ENCODE data around the gene ANAPC2.

The ANAPC2 gene

DNA sequence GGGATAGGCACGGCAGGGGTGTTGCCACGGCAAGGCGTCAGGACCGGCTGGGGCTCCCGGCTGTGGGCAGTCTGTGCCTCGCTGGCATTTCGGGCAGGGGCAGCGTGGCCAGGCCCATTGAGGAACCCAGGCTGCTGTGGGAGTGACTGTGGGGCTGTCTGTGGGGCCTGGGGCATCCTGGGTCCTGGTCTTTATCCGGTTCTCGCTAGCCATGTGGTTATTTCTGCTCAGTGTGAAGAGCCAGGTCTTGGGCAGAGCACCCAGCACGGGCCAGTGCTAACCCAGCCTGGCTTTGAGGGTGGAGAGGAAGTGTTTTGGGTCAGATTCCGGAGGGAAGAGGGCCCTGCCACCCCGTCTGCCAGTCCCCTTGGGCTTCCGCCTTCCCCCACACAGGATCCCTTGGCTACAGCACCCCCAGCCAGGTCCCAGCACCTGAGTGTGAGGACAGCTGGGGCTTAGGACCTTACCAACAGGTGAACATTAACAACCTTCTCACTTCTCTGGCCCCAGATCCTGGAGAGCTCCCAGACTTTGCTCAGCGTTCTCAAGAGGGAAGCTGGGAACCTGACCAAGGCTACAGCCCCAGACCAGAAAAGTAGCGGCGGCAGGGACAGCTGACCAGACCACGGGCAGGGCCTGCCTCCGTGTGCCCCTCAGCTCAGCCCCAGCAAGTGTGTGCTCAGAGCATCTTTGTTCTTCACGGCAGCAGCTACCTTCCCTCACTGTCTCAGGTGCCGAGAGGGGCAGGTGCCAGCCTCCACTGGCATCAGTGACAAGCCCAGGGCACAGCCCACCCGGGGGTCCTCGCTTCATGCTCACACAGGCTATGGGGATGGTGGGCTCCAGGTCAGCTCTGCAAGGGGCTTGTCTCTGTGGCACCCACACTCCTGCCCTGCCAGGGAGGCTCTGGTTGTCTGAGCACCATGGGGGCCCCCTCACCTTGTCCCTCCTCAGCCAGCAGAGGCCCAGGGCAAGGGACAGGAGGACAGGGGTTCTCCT, 1.2 kb upstream of the ANAPC2 start:
- peak overlapping the region; percentile 83 to 99 (median 98) for H3K4me3 ChIP-seq
- H3K27ac ChIP-seq: peak overlapping the region; percentile 82 to 94 (median 89); a peak in 21 of 22 replicates
- peaks cover 32 to 76% (median 53%) of the 10 kb centered on the region in 11 experiments for H3K36me3 ChIP-seq
- H4K20me1 ChIP-seq: peaks cover 12 to 96% (median 85%) of the 10 kb centered on the region in 11 experiments; a peak in 21 of 22 replicates
- peak overlapping the region; percentile 92 to 100 (median 100) for H3K4me2 ChIP-seq
- H3K4me1 ChIP-seq: peaks cover 48 to 79% (median 65%) of the 10 kb centered on the region in 10 experiments
- no peak for TF ChIP-seq Cebpa-rat (IDR thresholded peaks at IDR 0.05)
- H3K9ac ChIP-seq: peak overlapping the region; percentile 86 to 95 (median 93)
- H3K9me3 ChIP-seq (replicated peaks in 1 of 11): no peaks in the 10 kb centered on the region
- H3K27me3 ChIP-seq: no peaks in the 10 kb centered on the region

DNA sequence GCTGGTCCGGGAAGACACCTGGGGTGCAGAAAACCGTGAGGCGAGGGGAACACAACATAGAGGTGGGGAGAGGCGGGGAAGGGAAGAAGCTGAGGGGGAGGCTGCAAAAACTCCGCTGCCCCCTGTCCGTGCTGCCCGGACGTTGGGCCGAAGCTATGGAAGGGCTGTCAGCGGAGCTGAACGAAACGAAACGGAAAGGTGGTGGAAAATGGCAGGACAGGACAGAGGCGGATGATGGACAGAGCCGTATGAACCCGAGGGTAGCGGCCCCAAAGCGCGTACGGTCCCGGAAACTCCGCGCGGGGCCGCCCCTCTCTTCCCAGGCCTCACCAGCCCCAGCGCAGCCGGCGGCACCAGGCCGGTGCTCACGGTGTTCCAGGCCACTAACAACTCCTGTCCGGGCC, 272 bp downstream of the ANAPC2 start:
- Histone ChIP-seq H4K20me1 (peaks cover 12 to 93% (median 79%) of the 10 kb centered on the region in 11 experiments; a peak in 21 of 22 replicates), H3K9ac (peak overlapping the region; percentile 86 to 95 (median 93)), H3K4me1 (peaks cover 48 to 66% (median 59%) of the 10 kb centered on the region in 10 experiments), H3K27ac (peak overlapping the region; percentile 82 to 94 (median 89)), H3K4me3 (peak overlapping the region; percentile 83 to 99 (median 98)), H3K36me3 (peaks cover 47 to 81% (median 68%) of the 10 kb centered on the region in 11 experiments), H3K27me3 (no peaks in the 10 kb centered on the region), H3K4me2 (peak overlapping the region; percentile 93 to 100 (median 99)), H3K9me3 (replicated peaks in 1 of 11) (no peaks in the 10 kb centered on the region)
- no peak for TF ChIP-seq Cebpa-rat (IDR thresholded peaks at IDR 0.05)

DNA sequence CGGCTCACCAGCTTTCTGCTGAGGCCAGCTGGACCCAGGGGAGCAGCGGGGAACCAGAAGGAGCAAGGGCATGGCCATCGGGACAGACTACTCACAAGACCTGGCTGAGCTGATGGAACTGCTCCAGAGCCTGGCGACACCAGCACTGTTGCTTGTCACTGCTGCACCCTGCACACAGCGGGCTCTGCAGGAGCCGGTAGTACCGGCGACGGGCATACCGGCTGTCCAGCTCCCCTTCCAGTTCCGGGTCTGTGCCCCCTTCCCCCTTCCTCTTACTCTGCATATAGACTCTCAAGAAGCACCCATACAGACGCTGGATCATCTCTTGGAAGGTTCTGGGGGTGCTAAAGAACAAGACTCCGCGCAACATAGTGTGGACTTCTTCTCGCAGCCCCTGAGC, 974 bp downstream of the ANAPC2 start:
- Histone ChIP-seq H3K36me3 (peaks cover 54 to 81% (median 75%) of the 10 kb centered on the region in 11 experiments), H3K27me3 (no peaks in the 10 kb centered on the region), H3K4me1 (peaks cover 47 to 59% (median 53%) of the 10 kb centered on the region in 10 experiments), H3K4me2 (peak overlapping the region; percentile 93 to 100 (median 99)), H3K4me3 (peak overlapping the region; percentile 83 to 99 (median 98)), H3K9me3 (replicated peaks in 1 of 11) (no peaks in the 10 kb centered on the region), H4K20me1 (peaks cover 12 to 93% (median 72%) of the 10 kb centered on the region in 11 experiments; a peak in 21 of 22 replicates), H3K9ac (peak overlapping the region; percentile 86 to 95 (median 93)), H3K27ac (peak overlapping the region in 4 of 11 experiments; percentile 86 to 94 (median 92); a peak in 7 of 22 replicates)
- no peak for TF ChIP-seq Cebpa-rat (IDR thresholded peaks at IDR 0.05)

DNA sequence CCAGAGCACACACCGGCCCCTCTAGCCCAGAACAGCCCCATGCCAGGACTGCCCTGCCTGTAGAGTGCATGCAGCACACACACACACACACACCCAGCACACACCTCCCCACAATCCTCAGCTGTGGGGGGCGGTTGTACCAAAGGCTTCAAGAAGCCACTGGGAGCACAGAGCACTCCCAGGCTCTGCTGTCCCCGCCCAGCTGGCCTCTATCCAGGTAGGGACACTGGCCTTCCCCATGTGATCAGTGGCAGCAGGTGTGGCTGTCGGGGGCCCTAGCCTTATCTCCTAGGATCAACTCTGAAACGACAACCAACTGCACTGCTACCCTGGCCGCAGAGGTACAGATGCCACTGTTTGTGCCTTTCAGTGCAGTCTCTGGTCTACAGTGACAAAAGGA, 2.0 kb downstream of the ANAPC2 start:
- no peaks in the 10 kb centered on the region for H3K27me3 ChIP-seq
- TF ChIP-seq Cebpa-rat (IDR thresholded peaks at IDR 0.05): no peak
- peak overlapping the region in 10 of 11 experiments; percentile 6 to 95 (median 92); a peak in 16 of 22 replicates for H3K9ac ChIP-seq
- peak overlapping the region in 8 of 10 experiments; percentile 83 to 99 (median 96); a peak in 10 of 20 replicates for H3K4me3 ChIP-seq
- peak overlapping the region; percentile 93 to 100 (median 99) for H3K4me2 ChIP-seq
- peaks cover 42 to 49% (median 44%) of the 10 kb centered on the region in 10 experiments for H3K4me1 ChIP-seq
- H3K9me3 ChIP-seq (replicated peaks in 1 of 11): no peaks in the 10 kb centered on the region
- no peak overlapping the region for H3K27ac ChIP-seq
- peaks cover 63 to 81% (median 77%) of the 10 kb centered on the region in 11 experiments for H3K36me3 ChIP-seq
- peaks cover 12 to 91% (median 68%) of the 10 kb centered on the region in 11 experiments; a peak in 21 of 22 replicates for H4K20me1 ChIP-seq

DNA sequence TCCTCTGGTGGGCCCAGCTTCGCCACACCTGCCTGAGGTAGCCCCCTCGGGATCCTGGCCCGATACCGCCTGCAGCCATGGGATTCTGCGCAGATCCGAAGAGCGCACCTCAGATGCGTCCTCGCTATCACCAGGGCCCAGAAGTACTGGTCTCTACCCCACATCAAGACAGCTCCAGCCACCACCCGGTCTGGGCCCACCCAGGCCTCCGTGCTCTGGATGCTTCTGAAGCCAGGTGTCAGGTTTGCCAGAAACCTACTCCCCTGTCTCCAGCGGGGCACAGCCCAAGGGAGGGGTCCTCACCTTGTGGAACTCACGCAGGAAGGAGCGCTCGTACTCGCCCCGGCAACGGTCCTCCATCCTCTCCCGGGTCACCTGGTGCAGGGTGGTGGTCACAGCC, 2.4 kb downstream of the ANAPC2 start:
- Histone ChIP-seq H3K36me3 (peaks cover 64 to 81% (median 77%) of the 10 kb centered on the region in 11 experiments), H3K27ac (no peak overlapping the region), H3K4me3 (peak overlapping the region in 2 of 10 experiments; percentile 84 to 94; a peak in 1 of 20 replicates), H3K27me3 (no peaks in the 10 kb centered on the region), H3K9ac (peak overlapping the region in 9 of 11 experiments; percentile 6 to 95 (median 29); a peak in 9 of 22 replicates), H3K4me1 (peaks cover 38 to 45% (median 39%) of the 10 kb centered on the region in 10 experiments), H3K9me3 (replicated peaks in 1 of 11) (no peaks in the 10 kb centered on the region), H4K20me1 (peaks cover 11 to 91% (median 63%) of the 10 kb centered on the region in 11 experiments; a peak in 21 of 22 replicates), H3K4me2 (peak overlapping the region; percentile 93 to 100 (median 99); a peak in 21 of 22 replicates)
- no peak for TF ChIP-seq Cebpa-rat (IDR thresholded peaks at IDR 0.05)

DNA sequence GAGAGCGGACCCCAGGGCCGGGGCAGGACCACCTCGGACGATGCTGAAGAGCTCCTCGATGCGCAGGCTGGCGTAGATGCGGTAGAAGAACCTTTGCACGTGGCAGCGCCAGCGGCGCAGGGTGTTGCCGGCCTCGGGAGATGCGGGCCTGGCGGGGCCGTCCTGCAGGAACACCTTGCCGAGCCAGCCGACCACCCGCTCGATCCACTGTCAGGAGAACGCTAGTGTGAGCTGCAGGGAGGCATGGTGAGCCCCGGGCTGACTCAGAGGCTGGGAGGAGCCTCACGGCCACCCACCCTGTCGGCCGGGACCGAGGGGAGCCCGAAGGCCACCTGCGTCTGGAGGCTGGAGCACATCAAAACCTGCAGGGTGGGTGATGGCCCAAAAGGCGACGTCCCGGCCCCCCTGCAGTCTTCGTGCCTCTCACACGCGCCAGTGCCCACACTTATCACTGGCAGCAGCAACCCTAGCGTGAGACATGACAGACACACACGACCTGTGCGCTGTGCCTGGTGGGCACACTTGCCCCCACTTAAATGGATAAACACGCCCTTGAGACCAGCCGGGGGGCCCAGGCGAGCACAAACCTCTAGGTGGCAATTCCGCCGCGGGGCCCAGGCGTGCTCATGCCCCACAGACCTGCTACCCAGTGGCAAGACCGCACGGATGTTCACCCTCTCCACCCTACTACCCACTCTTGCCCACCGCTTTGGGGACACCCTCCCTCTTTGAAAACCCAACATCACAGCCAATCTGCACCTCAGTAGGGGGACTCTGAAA, 3.3 kb downstream of the ANAPC2 start:
- no peak overlapping the region for H3K27ac ChIP-seq
- peaks cover 29 to 36% (median 31%) of the 10 kb centered on the region in 10 experiments for H3K4me1 ChIP-seq
- peak overlapping the region in 4 of 11 experiments; percentile 10 to 29 (median 16); a peak in 2 of 22 replicates for H3K9ac ChIP-seq
- peaks cover 66 to 81% (median 77%) of the 10 kb centered on the region in 11 experiments for H3K36me3 ChIP-seq
- H4K20me1 ChIP-seq: peaks cover 10 to 91% (median 54%) of the 10 kb centered on the region in 11 experiments; a peak in 21 of 22 replicates
- H3K4me2 ChIP-seq: 0 out of 22 replicates have a peak overlapping the region, but pooled peaks of 1 of the 11 experiments have one; percentile 100
- no peak overlapping the region for H3K4me3 ChIP-seq
- no peak for TF ChIP-seq Cebpa-rat (IDR thresholded peaks at IDR 0.05)
- no peaks in the 10 kb centered on the region for H3K27me3 ChIP-seq
- no peaks in the 10 kb centered on the region for H3K9me3 ChIP-seq (replicated peaks in 1 of 11)

DNA sequence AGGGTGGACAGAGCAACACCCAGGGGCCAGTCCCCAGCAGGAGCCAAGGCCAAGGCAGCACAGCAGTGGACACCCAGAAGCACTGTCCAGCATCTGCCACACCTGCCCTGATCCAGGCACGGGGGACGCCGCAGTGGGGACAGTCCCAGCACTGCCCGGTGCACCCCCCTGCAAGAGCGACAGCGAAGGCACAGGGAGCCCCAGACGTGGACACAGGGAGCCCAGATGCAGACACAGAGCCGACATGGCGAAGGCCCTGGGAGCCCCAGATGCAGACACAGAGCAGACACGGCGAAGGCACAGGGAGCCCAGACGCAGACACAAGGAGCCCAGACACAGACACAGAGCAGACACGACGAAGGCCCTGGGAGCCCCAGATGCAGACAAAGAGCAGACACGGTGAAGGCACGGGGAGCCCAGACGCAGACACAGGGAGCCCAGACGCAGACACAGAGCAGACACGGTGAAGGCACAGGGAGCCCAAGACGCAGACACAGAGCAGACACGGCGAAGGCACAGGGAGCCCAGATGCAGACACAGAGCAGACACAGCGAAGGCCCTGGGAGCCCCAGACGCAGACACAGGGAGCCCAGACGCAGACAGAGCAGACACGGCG, 4.3 kb downstream of the ANAPC2 start:
- H3K9ac ChIP-seq: no peak overlapping the region
- peaks cover 68 to 86% (median 82%) of the 10 kb centered on the region in 11 experiments for H3K36me3 ChIP-seq
- H3K27me3 ChIP-seq: no peaks in the 10 kb centered on the region
- TF ChIP-seq Cebpa-rat (IDR thresholded peaks at IDR 0.05): no peak
- H3K4me2 ChIP-seq: no peak overlapping the region
- H3K4me3 ChIP-seq: no peak overlapping the region
- H3K4me1 ChIP-seq: peaks cover 20 to 31% (median 25%) of the 10 kb centered on the region in 10 experiments
- H4K20me1 ChIP-seq: peaks cover 0 to 91% (median 45%) of the 10 kb centered on the region in 11 experiments; a peak in 20 of 22 replicates
- H3K9me3 ChIP-seq (replicated peaks in 1 of 11): no peaks in the 10 kb centered on the region
- no peak overlapping the region for H3K27ac ChIP-seq

DNA sequence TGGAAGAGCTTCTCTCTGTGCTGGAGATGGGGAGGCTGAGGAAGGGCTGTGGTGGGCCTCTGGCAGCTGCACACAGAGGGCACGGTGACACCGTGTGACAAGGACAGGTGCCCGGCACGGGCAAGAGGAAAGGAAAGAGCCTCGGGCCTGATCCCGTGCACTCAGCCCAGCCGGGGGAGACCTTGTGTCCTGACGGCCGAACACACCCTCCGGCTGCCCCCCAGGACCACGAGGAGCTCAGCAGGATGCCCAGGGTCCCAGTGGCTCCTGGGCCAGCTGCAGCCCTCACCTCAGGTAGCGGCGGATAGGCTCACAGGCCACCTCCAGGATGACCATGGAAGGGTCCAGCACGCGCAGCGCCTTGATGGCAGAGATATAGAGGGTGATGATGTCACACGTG, 5.5 kb downstream of the ANAPC2 start:
- peaks cover 22 to 43% (median 34%) of the 10 kb centered on the region in 10 experiments for H3K4me1 ChIP-seq
- no peak overlapping the region for H3K27ac ChIP-seq
- no peak overlapping the region for H3K4me2 ChIP-seq
- peaks cover 78 to 98% (median 89%) of the 10 kb centered on the region in 11 experiments for H3K36me3 ChIP-seq
- no peak overlapping the region; a peak in 2 of 22 replicates for H3K9ac ChIP-seq
- H3K27me3 ChIP-seq: no peaks in the 10 kb centered on the region
- no peak for TF ChIP-seq Cebpa-rat (IDR thresholded peaks at IDR 0.05)
- H4K20me1 ChIP-seq: peaks cover 0 to 94% (median 38%) of the 10 kb centered on the region in 11 experiments; a peak in 17 of 22 replicates
- no peaks in the 10 kb centered on the region for H3K9me3 ChIP-seq (replicated peaks in 1 of 11)
- H3K4me3 ChIP-seq: no peak overlapping the region

Measured in BLaER1 treated with 17β-estradiol and CSF1 and Interleukin-3, amounts not matched to agents 10 nM and 100 nM (cell line).